T-helper 2 cell treated with Interferon-gamma antibody and Interleukin-4, amounts not matched to agents 100 ng/mL and 5 ng/mL, for 36 hours (primary cell): Measurements from ENCODE around the gene KLF1. TPM values are rescaled to one million over a fixed set of nuclear protein-coding genes. Genes with fewer than 3 reads are reported as not detected.

ENCODE experiments used
- intact Hi-C: fragments of 100-400 bp; cut with micrococcal nuclease; formaldehyde crosslinking; loops from one replicate; pipeline ENCODE4 v1.15.1; 2023
- total RNA-seq: library from RNA; stranded (reverse); gene quantifications from 2 replicates; pipeline ENCODE4 v1.2.3, GENCODE V29; 2022

KLF1 gene
- total RNA-seq, 1 donor from 2014 or later = 0.32 TPM

GRCh38 chr19:12838886-12839756 lies 47.9 kb downstream of the KLF1 start:
- intact Hi-C loops = no loop called here

- intact Hi-C loops = no loop called here
Measured at GRCh38 chr19:12838182-12838885, 48.7 kb downstream of the KLF1 start, which contains the start of gene MAST1. Gene MAST1, plus strand, starts transcription at chr19:12838515. Its CDS starts 58 bp downstream, at chr19:12838573.

GRCh38 chr19:12837225-12837624 lies 49.8 kb downstream of the KLF1 start:
- intact Hi-C loops = no loop called here

- intact Hi-C loops = no loop called here
Measured at GRCh38 chr19:12836529-12836863, 50.5 kb downstream of the KLF1 start.

- intact Hi-C loops = no loop called here
Measured at GRCh38 chr19:12834976-12835757, 51.8 kb downstream of the KLF1 start.

GRCh38 chr19:12834566-12834943 lies 52.4 kb downstream of the KLF1 start, which contains the start of gene RTBDN:
Gene RTBDN, minus strand, starts transcription at chr19:12834579. Its CDS starts 4,600 bp downstream, at chr19:12829979.
- intact Hi-C loops = no loop called here

Other genes with a start within 250 kb of the KLF1 start
- gene MAN2B1, start 220.5 kb downstream of the KLF1 start, total RNA-seq = 120 and 134 TPM in 2 replicates
- 18.4 and 18.6 TPM in 2 replicates for gene WDR83, start 220.4 kb downstream of the KLF1 start, total RNA-seq
- 94.8 and 101 TPM in 2 replicates for gene DHPS, start 205.3 kb downstream of the KLF1 start, total RNA-seq
- not detected in 2 replicates for gene GNG14, start 199.2 kb downstream of the KLF1 start, total RNA-seq
- 6.2 and 6.8 TPM in 2 replicates for gene FBXW9, start 190.6 kb downstream of the KLF1 start, total RNA-seq
- 82.2 and 84.3 TPM in 2 replicates for gene TNPO2, start 163.3 kb downstream of the KLF1 start, total RNA-seq
- 176 and 181 TPM in 2 replicates for gene TRIR, start 152.5 kb downstream of the KLF1 start, total RNA-seq
- 61.5 and 68.5 TPM in 2 replicates for gene GET3, start 149.7 kb downstream of the KLF1 start, total RNA-seq
- gene BEST2, start 135.4 kb downstream of the KLF1 start, total RNA-seq = not detected in 2 replicates
- 12.0 and 14.6 TPM in 2 replicates for gene HOOK2, start 111.6 kb downstream of the KLF1 start, total RNA-seq
- 101 and 105 TPM in 2 replicates for gene JUNB, start 95.7 kb downstream of the KLF1 start, total RNA-seq
- gene PRDX2, start 85.4 kb downstream of the KLF1 start, total RNA-seq = 278 and 282 TPM in 2 replicates
- 26.6 and 29.4 TPM in 2 replicates for gene THSD8, start 85.1 kb downstream of the KLF1 start, total RNA-seq
- gene RNASEH2A, start 80.6 kb downstream of the KLF1 start, total RNA-seq = 33.9 and 35.1 TPM in 2 replicates
- not detected in 2 replicates for gene RTBDN, start 52.6 kb downstream of the KLF1 start, total RNA-seq
- 0.73 and 1.0 TPM in 2 replicates for gene MAST1, start 48.7 kb downstream of the KLF1 start, total RNA-seq
- gene DNASE2, start 5.8 kb downstream of the KLF1 start, total RNA-seq = 22.6 and 22.7 TPM in 2 replicates
- 40.9 and 43.2 TPM in 2 replicates for gene GCDH, start 4.0 kb upstream of the KLF1 start, total RNA-seq
- gene SYCE2, start 32.1 kb upstream of the KLF1 start, total RNA-seq = 2.5 and 3.8 TPM in 2 replicates
- 100 TPM in 2 replicates for gene FARSA, start 46.5 kb upstream of the KLF1 start, total RNA-seq
- 1,104 and 1,112 TPM in 2 replicates for gene CALR, start 51.4 kb upstream of the KLF1 start, total RNA-seq
- 115 and 119 TPM in 2 replicates for gene RAD23A, start 58.7 kb upstream of the KLF1 start, total RNA-seq
- gene GADD45GIP1, start 70.0 kb upstream of the KLF1 start, total RNA-seq = 17.6 and 19.6 TPM in 2 replicates
- not detected in 2 replicates for gene DAND5, start 82.4 kb upstream of the KLF1 start, total RNA-seq
- gene NFIX, start 108.3 kb upstream of the KLF1 start, total RNA-seq = 0.91 and 1.3 TPM in 2 replicates
- 7.0 and 8.8 TPM in 2 replicates for gene LYL1, start 215.7 kb upstream of the KLF1 start, total RNA-seq
- 68.0 TPM in 2 replicates for gene TRMT1, start 229.5 kb upstream of the KLF1 start, total RNA-seq
- gene NACC1, start 231.1 kb upstream of the KLF1 start, total RNA-seq = 77.4 and 81.8 TPM in 2 replicates